Psoas muscle (tissue), 8 donors: ENCODE measurements around the gene CMSS1. TPM values are rescaled to one million over a fixed set of nuclear protein-coding genes. Genes with fewer than 3 reads are reported as not detected.
"Not testable (repeated sequence)": the region's sequence is repeated elsewhere in the genome, so short reads cannot be mapped to it uniquely, and the experiment has no call there.

Experiments
- ATAC-seq, 4 donors: fragments of 200-7000 bp; cut with Tn5 transposase; one replicate each; pipeline ENCODE4 v1.9.1; 2020; ENCODE audit warnings: moderate library complexity in 3 of 4, mild to moderate bottlenecking in 2 of 4
- DNase-seq, 2 donors: peaks; one replicate each; pipeline ENCODE4 v3.0.0-alpha.2; 2020
- H3K27ac ChIP-seq: fragments of 200-600 bp; one replicate; pipeline ENCODE4 v1.8.0; 2022
- H3K27me3 ChIP-seq, 3 donors: fragments of 200-600 bp in 1 of 3; one replicate each; pipeline versions ENCODE4 v1.6.1 to v1.8.0; 2013 to 2022; ENCODE audit warnings: low read length in 2 of 3, mild to moderate bottlenecking in 2 of 3, moderate library complexity in 1 of 3; ENCODE audit not compliant: insufficient read depth in 3 of 3
- H3K36me3 ChIP-seq, 2 donors: fragments of 200-600 bp in 1 of 2; one replicate each; pipeline versions ENCODE4 v1.6.1 to v1.8.0; 2013 to 2022; ENCODE audit warnings: low read depth in 1 of 2, mild to moderate bottlenecking in 1 of 2, moderate library complexity in 1 of 2; ENCODE audit not compliant: insufficient read depth in 1 of 2
- H3K4me1 ChIP-seq: fragments of 200-600 bp; one replicate; pipeline ENCODE4 v1.8.0; 2022
- H3K4me3 ChIP-seq: fragments of 200-600 bp; one replicate; pipeline ENCODE4 v1.8.0; 2022; ENCODE audit warnings: mild to moderate bottlenecking
- H3K9me3 ChIP-seq: fragments of 200-600 bp; one replicate; pipeline ENCODE4 v1.8.0; 2022
- CTCF ChIP-seq: fragments of 200-600 bp; IDR thresholded peaks from one replicate; pipeline ENCODE4 v1.8.0; 2022; ENCODE audit warnings: antibody characterized with exemption
- WGBS, 3 donors: extraction: QIAGEN DNeasy Blood & Tissue Kit; methylation state at CpG; one replicate each; pipeline versions ENCODE4 v1.1.6 to v1.1.7; 2013; 5-methylcytosine and 5-hydroxymethylcytosine counted together
- intact Hi-C, 2 donors: fragments of 100-400 bp; cut with DNase I; formaldehyde crosslinking; loops; one replicate each; pipeline versions ENCODE4 v1.11.0 to v1.14.2; 2022
- polyA plus RNA-seq, 3 donors: library from polyadenylated mRNA; stranded (reverse); fragments of 200-250 nt; gene quantifications; one replicate each; pipeline ENCODE4 v1.2.3, GENCODE V29; 2013
- total RNA-seq, 4 donors: library from RNA; stranded (reverse); fragmentation: NEBNext Ultra II Directional in 2 of 4; extraction: Animal tissue kit (Norgen Biotek cat#: 25700) in 2 of 4; gene quantifications; one replicate each; pipeline versions ENCODE4 v1.2.1 to v1.2.4, GENCODE V29; 2021 to 2023
- donor health status: healthy with polysubstance abuse.
- donor health status: DM: no; HTN: no; CAD: no; lungs with moderate emphysema.
- donor health status: Bipolar disorder and iron deficiency.
- donor health status: healthy.
- donor health status: DM: yes; HTN: yes; CAD: no.
- donor health status: DM: no; HTN: no; CAD: no.
- donor health status: DM: no; HTN: no; CAD: no.
- donor health status: DM: yes; HTN: yes; CAD: no.

The CMSS1 gene
- total and polyA plus RNA-seq, 7 donors, result 18.4 to 174 (median 58.8) TPM

GRCh38 chr3:100227511-100227921, 409.9 kb downstream of the CMSS1 start:
- Histone ChIP-seq H3K9me3 (peaks cover 4% of the 10 kb centered on the region), H3K27ac (peak overlapping the region; percentile 68), H3K4me3 (no peak overlapping the region), H3K36me3 (no peaks in the 10 kb centered on the region), H3K4me1 (peaks cover 11% of the 10 kb centered on the region), H3K27me3 (no peaks in the 10 kb centered on the region)
- intact Hi-C loops, result no loop called here
- TF ChIP-seq CTCF, result no peak
- ATAC-seq (no peak), DNase-seq (no peak)
- 66 to 75% (median 74%) methylated on average over 2 of the region's 2 CpGs for WGBS, 3 donors

- intact Hi-C loops, result no loop called here
- TF ChIP-seq CTCF, result no peak
- Histone ChIP-seq H3K4me3 (no peak overlapping the region), H3K27ac (no peak overlapping the region), H3K9me3 (peaks cover 4% of the 10 kb centered on the region), H3K27me3 (no peaks in the 10 kb centered on the region), H3K36me3 (no peaks in the 10 kb centered on the region), H3K4me1 (peaks cover 11% of the 10 kb centered on the region)
- no peak for DNase-seq
- WGBS, 3 donors, result 91 to 100% (median 92%) methylated on average over 1 of the region's 1 CpG
- no peak for ATAC-seq
Observed at GRCh38 chr3:100228247-100228646, 410.6 kb downstream of the CMSS1 start.

GRCh38 chr3:100229188-100229587, 411.5 kb downstream of the CMSS1 start:
- DNase-seq, H3K9me3 ChIP-seq, H3K36me3 ChIP-seq, intact Hi-C loops, H3K27ac ChIP-seq, H3K27me3 ChIP-seq, H3K4me3 ChIP-seq, ATAC-seq: not testable (repeated sequence)
- H3K4me1 ChIP-seq, result peaks cover 11% of the 10 kb centered on the region
- WGBS, 3 donors, result 87 to 90% (median 89%) methylated on average over 3 of the region's 3 CpGs

GRCh38 chr3:100230710-100231109, 413.0 kb downstream of the CMSS1 start:
- no peak for TF ChIP-seq CTCF
- intact Hi-C loops, result no loop called here
- 87 to 97% (median 90%) methylated on average over 3 of the region's 3 CpGs for WGBS, 3 donors

More at GRCh38 chr3:100230710-100231109, 413.0 kb downstream of the CMSS1 start:
- H3K4me1 ChIP-seq, result peaks cover 11% of the 10 kb centered on the region
- no peak overlapping the region for H3K27ac ChIP-seq
- peaks cover 4% of the 10 kb centered on the region for H3K9me3 ChIP-seq
- no peak overlapping the region for H3K4me3 ChIP-seq
- no peaks in the 10 kb centered on the region for H3K36me3 ChIP-seq
- DNase-seq (no peak), ATAC-seq (no peak)
- no peaks in the 10 kb centered on the region for H3K27me3 ChIP-seq

Other genes starting within 250 kb of the CMSS1 start
- gene COL8A1, start 179.3 kb upstream of the CMSS1 start, total RNA-seq, result 10 to 100 TPM in 1 of 4 donors, 1 to 10 TPM in 3; 1.2 to 11.3 (median 4.9) TPM
- gene COL8A1, start 179.3 kb upstream of the CMSS1 start, polyA plus RNA-seq, result 1 to 10 TPM; 1.2 to 2.3 (median 1.3) TPM